ENCODE data around the gene TRAF2. TPM values are rescaled to one million over a fixed set of nuclear protein-coding genes. Genes with fewer than 3 reads are reported as not detected.

Gene TRAF2
- total and polyA plus RNA-seq, 9 of the 15 experiments (the other 6 are each of a cell fraction or from before 2014, with no cell fraction given) = 0.24 to 45.2 (median 18.0) TPM

- Histone ChIP-seq H3K27me3 (ENCODE audit: control insufficient read depth in 2 of 2, insufficient read depth in 2 of 2, low read length in 2 of 2) (no peaks in the 10 kb centered on the region), H2AFZ (ENCODE audit: low read depth, low read length) (no peak overlapping the region), H3K79me2 (ENCODE audit: control insufficient read depth, insufficient read depth, low read length) (0 out of 3 replicates have a peak, but pooled peaks cover 2% of the 10 kb centered on the region), H3K27ac (ENCODE audit: extremely low read depth, low read depth, low read length) (no peak overlapping the region), H3K4me2 (ENCODE audit: insufficient read depth, low read length) (no peak overlapping the region), H3K9me1 (ENCODE audit: control insufficient read depth, insufficient read depth, low read length) (no peaks in the 10 kb centered on the region), H3K36me3 (ENCODE audit: control insufficient read depth, insufficient read depth, low read length) (peaks cover 84% of the 10 kb centered on the region), H4K20me1 (replicated peaks; ENCODE audit: control insufficient read depth, insufficient read depth, low read length) (no peaks in the 10 kb centered on the region), H3K4me1 (replicated peaks in 1 of 2; ENCODE audit: control insufficient read depth in 2 of 2, insufficient read depth in 2 of 2, low read length in 2 of 2) (peaks cover 0 to 12% of the 10 kb centered on the region in 2 experiments; a peak in 1 of 5 replicates), H3K4me3 (no peak overlapping the region), H3K9me3 (replicated peaks; ENCODE audit: control insufficient read depth, insufficient read depth, low read depth, low read length) (no peaks in the 10 kb centered on the region), H3K9ac (ENCODE audit: insufficient read depth in 1 of 2, low read depth in 2 of 2, low read length in 2 of 2) (no peak overlapping the region; a peak in 1 of 4 replicates)
- intact Hi-C loops (cut with micrococcal nuclease) (no loop called here), in situ Hi-C loops (cut with MboI) (no loop called here)
- TF ChIP-seq NR2C1 (IDR thresholded peaks at IDR 0.05) = no peak
- no peak for TF ChIP-seq NR2C1 (tag; IDR thresholded peaks at IDR 0.05)
- no peak for TF ChIP-seq ZFP91 (CRISPR knock-in tag; IDR thresholded peaks at IDR 0.05)
- TF ChIP-seq FOXP1 (CRISPR knock-in tag; IDR thresholded peaks at IDR 0.05) = no peak
- TF ChIP-seq RBM15 (IDR thresholded peaks at IDR 0.05; ENCODE audit: insufficient read depth, low read length) = no peak
- no peak for TF ChIP-seq PTRF (tag; IDR thresholded peaks at IDR 0.05)
- no peak for TF ChIP-seq BMI1 (IDR thresholded peaks at IDR 0.05; ENCODE audit: low read length)
- TF ChIP-seq ZBTB12 (CRISPR knock-in tag; IDR thresholded peaks at IDR 0.05) = no peak
- TF ChIP-seq NRF1 (conservative IDR thresholded peaks at IDR 0.05 in 1 of 2, IDR thresholded peaks at IDR 0.05 in 1 of 2) = no peak
- TF ChIP-seq SMAD4 (CRISPR knock-in tag; conservative IDR thresholded peaks at IDR 0.05) = no peak
- TF ChIP-seq CREB1 (IDR thresholded peaks at IDR 0.05) = no peak
- TF ChIP-seq CREB1 (CRISPR knock-in tag; IDR thresholded peaks at IDR 0.05) = no peak
- TF ChIP-seq CHAMP1 (IDR thresholded peaks at IDR 0.05) = no peak
- TF ChIP-seq CCAR2 (IDR thresholded peaks at IDR 0.05; ENCODE audit: low read depth, low read length) = no peak
- DNase-seq (ENCODE audit: extremely low read depth in 1 of 4, low spot score in 3 of 4) (no peak), ATAC-seq (no peak), FAIRE-seq (no peak)
- 93% methylated on average over 12 of the region's 12 CpGs for WGBS (ENCODE audit: insufficient coverage, low coverage, missing lambda C conversion rate)
- CTCF ChIA-PET (ENCODE audit: low intra/inter-chr PET ratio) = no interaction called here
- POLR2A ChIA-PET = interaction anchor here (0.6 kb wide), 1 partner anchor 25 kb away, joined by 3 read pairs; no protein-coding TSS in a partner anchor
- BruUV-seq (replicated peaks) = no TSS peak
Measured at GRCh38 chr9:136910197-136910900, 24.0 kb downstream of the TRAF2 start.
